GM12891 (cell line): ENCODE data around the gene SWSAP1.

Source experiments
- DNase-seq: peaks from one replicate; pipeline ENCODE4 v3.0.0; 2011; ENCODE audit warnings: low spot score; ENCODE audit not compliant: insufficient read length
- FAIRE-seq: peaks from 2 replicates; lab custom pipeline; 2011; peaks lifted over from hg19 to GRCh38; lab: Jason Lieb, UNC
- PAX5 ChIP-seq: IDR thresholded peaks from 2 replicates; pipeline ENCODE4 v1.6.1; 2011; ENCODE audit warnings: low read length, moderate library complexity, mild to moderate bottlenecking; ENCODE audit not compliant: insufficient read depth, severe bottlenecking
- POLR2A ChIP-seq: IDR thresholded peaks from 2 replicates; pipeline ENCODE4 v1.6.1; 2011; ENCODE audit warnings: low read depth, low read length, control low read depth
- POLR2AphosphoS5 ChIP-seq: IDR thresholded peaks from 2 replicates; pipeline ENCODE4 v1.6.1; 2011; ENCODE audit warnings: low read depth, low read length, control low read depth
- POU2F2 ChIP-seq: IDR thresholded peaks from 2 replicates; pipeline ENCODE4 v1.6.1; 2011; ENCODE audit warnings: low read depth, mild to moderate bottlenecking, control low read depth, low read length, moderate library complexity
- SPI1 ChIP-seq: IDR thresholded peaks from 2 replicates; pipeline ENCODE4 v1.6.1; 2011; ENCODE audit warnings: low read depth, low read length, control low read depth
- TAF1 ChIP-seq: IDR thresholded peaks from 2 replicates; pipeline ENCODE4 v1.6.1; 2011; ENCODE audit warnings: low read depth, low read length, control low read depth

Gene SWSAP1

DNA sequence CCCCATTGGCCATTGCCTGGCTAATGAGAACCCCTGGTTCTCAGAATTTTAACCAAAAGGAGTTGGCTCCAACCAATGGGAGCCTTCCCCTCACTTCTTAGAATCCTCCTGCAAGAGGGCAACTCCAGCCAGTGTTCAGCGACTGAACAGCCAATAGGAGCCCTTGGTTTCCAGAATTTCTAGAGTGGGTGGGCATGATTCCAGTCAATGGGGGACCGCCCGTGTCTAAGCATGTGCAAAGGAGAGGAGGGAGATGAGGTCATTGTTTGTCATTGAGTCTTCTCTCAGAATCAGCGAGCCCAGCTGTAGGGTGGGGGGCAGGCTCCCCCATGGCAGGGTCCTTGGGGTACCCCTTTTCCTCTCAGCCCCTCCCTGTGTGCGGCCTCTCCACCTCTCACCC is 9.5 kb upstream of the SWSAP1 start:
- FAIRE-seq (no peak), DNase-seq (no peak)
- TF ChIP-seq POLR2AphosphoS5, result no peak

DNA sequence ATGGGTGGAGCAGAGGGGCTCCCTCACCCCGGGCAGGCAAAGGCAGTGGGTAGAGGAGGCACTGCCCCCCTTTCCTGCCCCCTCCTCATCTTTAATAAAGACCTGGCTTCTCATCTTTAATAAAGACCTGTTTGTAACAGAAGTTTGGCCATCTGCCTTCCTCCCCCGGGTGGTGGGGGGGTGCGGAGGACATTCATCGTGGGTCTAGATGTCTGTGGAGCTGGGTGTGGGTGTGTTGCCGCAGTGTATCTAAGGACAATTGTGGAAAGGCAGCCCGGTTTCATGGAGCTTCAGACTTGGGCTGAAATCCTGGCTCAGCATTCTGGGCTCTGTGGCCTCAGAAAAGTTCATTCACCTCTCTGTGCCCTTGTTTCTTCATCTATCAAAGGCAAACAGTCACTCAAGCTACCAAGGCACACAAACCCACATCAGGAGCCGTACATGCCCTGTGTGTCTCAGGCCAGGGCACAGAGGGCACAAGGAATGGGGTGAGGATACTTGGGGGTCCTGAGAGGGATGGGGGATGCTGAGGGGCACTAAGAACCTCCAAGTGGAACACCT is 8.8 kb upstream of the SWSAP1 start:
- no peak for TF ChIP-seq POLR2AphosphoS5
- no peak for TF ChIP-seq POLR2A
- TF ChIP-seq POU2F2, result no peak
- no peak for TF ChIP-seq PAX5
- TF ChIP-seq TAF1, result no peak
- no peak for TF ChIP-seq SPI1
- no peak for FAIRE-seq

DNA sequence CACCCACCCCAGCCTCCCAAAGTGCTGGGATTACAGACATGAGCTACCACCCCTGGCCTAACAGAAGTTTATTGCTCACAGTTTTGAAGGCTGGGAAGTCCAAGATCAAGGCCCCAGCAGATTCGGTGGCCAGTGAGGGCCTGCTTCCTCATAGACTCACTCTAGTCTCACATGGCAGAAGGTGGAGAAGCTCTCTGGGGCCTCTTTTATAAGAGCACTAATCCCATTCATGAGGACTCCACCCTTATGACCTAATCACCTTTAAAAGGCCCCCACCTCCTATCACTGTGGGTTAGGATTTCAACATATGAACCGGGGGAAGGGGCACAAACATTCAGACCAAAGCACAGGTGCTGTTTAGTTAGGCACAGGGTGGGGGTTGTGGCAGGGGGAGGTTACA is 6.9 kb upstream of the SWSAP1 start:
- FAIRE-seq (no peak), DNase-seq (no peak)
- no peak for TF ChIP-seq POU2F2
- no peak for TF ChIP-seq TAF1
- no peak for TF ChIP-seq POLR2A
- no peak for TF ChIP-seq POLR2AphosphoS5
- no peak for TF ChIP-seq PAX5
- TF ChIP-seq SPI1, result no peak

More for the DNA sequence above, 8.8 kb upstream of the SWSAP1 start:
- DNase-seq, result no peak

DNA sequence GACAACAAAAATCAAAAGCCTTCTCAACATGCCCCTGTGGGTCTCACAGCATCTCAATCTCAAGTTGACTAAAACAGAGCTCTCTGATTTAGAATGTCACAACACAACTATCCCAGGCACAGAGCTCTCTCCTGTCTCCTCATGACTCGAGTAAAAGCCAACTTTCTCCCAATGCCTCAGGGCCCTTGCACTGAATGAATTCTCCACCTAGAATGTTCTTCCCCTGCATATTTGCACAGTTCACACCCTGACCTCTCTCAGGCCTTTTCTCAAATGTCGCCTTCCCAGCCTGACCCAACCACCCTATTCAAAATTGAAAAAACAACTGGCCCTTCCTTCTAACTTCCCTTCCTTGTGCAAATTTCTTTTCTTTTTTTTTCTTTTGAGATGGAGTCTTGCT is 3.7 kb upstream of the SWSAP1 start:
- no peak for TF ChIP-seq POLR2AphosphoS5
- no peak for TF ChIP-seq POU2F2
- no peak for TF ChIP-seq POLR2A
- TF ChIP-seq TAF1, result no peak
- DNase-seq (no peak), FAIRE-seq (no peak)

DNA sequence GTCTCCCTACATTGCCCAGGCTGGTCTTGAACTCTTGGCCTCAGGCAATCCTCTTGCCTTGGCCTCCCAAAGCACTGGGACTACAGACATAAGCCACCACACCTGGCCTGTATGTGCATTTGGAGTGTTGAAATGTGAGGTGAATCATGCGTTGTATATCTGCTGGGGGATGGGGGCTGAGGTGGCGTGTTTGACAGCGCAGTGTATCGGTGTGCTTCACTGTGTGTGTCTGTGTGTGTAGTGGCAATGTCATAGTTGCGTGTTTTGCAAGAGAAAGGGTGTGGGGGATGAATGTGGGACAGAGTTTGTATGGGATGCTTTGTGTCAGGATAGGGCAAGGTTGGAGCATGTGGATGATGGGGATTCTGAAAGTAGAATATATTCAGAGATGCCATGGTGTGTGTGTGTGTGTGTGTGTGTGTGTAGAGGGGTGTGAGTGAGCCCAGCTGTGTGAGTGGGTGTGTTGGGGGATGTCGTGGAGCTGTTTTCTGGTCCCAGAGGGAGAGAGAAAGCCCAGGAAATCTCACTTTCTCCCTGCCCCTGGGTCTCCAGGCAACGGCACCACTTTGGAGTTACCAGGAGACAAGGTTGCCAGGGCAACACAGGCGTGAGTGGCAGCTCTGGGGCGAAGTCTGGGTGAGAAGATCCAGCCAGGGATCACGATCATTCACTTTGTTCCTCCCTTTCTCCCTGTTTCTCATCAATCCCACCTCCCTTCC is 1.1 kb upstream of the SWSAP1 start:
- FAIRE-seq (no peak), DNase-seq (no peak)
- TF ChIP-seq POLR2AphosphoS5 (no peak), TAF1 (no peak), POU2F2 (no peak), SPI1 (no peak), POLR2A (no peak), PAX5 (no peak)

DNA sequence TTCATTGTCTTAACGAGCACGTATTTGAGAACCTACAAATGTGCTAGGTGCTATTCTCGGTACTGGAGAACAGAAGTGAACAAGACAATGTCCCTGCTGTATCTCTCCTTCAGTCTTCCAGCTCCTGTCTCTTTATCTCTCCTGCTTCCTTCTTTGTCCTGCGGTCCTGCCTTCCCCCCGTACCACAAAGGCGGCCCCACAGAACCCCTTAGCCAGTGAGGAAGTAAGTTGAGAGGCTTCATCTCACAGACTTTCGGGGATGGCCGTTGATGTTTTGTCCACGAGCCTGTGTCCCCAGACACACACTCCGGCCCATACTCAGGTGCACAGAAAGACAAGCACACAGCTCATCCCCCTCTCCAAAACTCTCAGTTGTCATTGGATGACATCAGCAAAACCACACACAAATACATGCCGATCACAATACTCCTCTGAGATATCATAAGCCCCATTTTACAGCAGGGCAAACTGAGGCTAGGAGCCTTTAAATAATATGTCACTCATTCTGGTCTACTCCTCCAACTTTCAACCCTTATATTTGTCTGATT is 507 bp upstream of the SWSAP1 start:
- DNase-seq (no peak), FAIRE-seq (no peak)
- no peak for TF ChIP-seq POU2F2
- TF ChIP-seq POLR2AphosphoS5, result no peak
- no peak for TF ChIP-seq POLR2A
- TF ChIP-seq PAX5, result no peak
- TF ChIP-seq SPI1, result 0 out of 2 replicates have a peak, but pooled peaks have one; percentile 10
- TF ChIP-seq TAF1, result no peak

DNA sequence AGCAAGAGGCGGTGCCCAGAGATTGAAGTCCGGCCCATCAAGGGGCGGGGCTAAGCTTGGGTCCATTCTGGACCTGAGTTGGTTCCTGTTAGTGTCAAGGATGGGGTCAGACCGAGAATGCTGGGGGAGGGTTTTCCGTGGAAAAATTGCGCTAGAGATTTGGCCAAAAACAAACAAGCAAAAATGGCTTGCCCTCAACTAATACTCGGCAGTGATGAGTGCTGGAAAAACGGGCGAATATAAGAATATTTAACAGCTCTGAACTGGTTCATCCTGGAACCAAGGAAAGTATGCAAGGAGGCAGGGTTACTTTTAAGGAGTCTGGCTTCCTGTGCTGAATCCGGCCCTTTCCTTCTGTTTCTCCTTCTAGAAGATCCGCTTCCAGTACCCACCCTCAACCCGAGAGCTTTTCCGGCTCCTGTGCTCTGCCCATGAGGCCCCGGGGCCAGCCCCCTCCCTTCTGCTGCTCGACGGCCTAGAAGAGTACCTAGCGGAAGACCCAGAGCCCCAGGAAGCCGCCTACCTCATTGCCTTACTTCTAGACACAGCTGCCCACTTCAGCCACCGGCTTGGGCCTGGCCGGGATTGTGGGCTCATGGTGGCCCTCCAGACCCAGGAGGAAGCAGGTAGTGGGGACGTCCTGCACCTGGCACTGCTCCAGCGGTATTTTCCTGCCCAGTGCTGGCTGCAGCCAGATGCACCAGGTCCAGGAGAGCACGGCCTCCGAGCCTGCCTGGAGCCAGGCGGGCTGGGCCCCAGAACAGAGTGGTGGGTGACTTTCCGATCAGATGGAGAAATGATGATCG is 880 bp downstream of the SWSAP1 start:
- FAIRE-seq, result no peak
- TF ChIP-seq POLR2A (peak; percentile 5; the same call in 1 of the 2 replicates), POU2F2 (no peak), PAX5 (no peak), TAF1 (0 out of 2 replicates have a peak, but pooled peaks have one; percentile 6), SPI1 (no peak), POLR2AphosphoS5 (peak; percentile 52; the same call in 1 of the 2 replicates)

DNA sequence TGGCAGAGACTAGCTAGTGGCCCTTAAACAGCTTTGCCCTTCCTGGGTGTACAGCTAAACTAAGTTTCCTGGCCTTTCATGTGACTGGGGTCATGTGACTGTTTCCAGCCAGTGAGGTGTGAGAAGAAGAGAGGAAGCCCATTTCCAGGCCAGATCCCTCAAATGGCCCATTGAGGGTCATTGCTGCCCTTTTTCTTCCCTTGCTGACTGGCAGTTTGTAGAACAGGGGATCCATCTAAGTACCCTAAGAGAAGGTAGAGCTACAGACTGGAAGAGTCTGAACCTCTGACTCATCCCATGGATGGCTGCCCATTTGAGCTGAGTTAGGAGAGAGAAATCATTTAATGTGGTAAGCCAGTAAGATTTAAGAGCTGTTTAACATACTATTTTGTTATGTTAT is 2.8 kb downstream of the SWSAP1 start:
- DNase-seq, result no peak
- FAIRE-seq, result no peak
- TF ChIP-seq POLR2AphosphoS5 (no peak), POU2F2 (no peak), POLR2A (0 out of 2 replicates have a peak, but pooled peaks have one; percentile 40), SPI1 (peak; percentile 69), TAF1 (no peak), PAX5 (no peak)

More for the DNA sequence above, 880 bp downstream of the SWSAP1 start:
- no peak for DNase-seq

DNA sequence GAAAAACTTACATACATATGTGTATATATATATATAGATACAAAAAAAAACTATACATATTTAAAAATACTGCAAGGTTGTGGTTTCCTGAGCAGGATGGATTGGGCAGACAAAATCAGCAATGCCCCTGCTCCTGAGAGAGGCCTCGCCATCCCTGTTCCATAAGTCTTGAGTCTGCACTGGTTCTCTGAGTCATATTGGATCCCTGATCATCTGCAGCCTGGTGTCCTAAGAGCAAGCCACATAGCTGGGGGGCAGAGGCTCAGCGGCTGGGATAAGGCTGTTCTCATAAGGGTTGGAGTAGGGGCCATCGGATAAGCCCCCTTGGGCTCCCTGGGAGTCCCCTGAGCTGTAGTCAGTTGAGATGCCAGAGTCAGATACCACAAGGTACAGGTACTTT is 3.3 kb downstream of the SWSAP1 start:
- TF ChIP-seq TAF1 (no peak), POLR2A (no peak), SPI1 (no peak), POLR2AphosphoS5 (no peak), PAX5 (no peak), POU2F2 (no peak)
- no peak for FAIRE-seq
- DNase-seq, result no peak
